ENCODE results near the gene MTURN.

MTURN gene

GRCh38 chr7:30193336-30193943 is 58.7 kb downstream of the MTURN start:
- Histone ChIP-seq H3K27me3 (no peaks in the 10 kb centered on the region), H3K9me3 (peaks cover 11% of the 10 kb centered on the region), H3K4me1 (ENCODE audit: control insufficient read depth in 1 of 2, insufficient read depth in 1 of 2, low read depth in 1 of 2, low read length in 1 of 2) (no peaks in the 10 kb centered on the region), H3K36me3 (no peaks in the 10 kb centered on the region), H3K4me3 (ENCODE audit: low read depth in 1 of 2, low read length in 1 of 2) (no peak overlapping the region), H3K27ac (no peak overlapping the region)
- no peak for TF ChIP-seq CTCF (IDR thresholded peaks at IDR 0.05)

GRCh38 chr7:30196408-30196807 is 61.6 kb downstream of the MTURN start:
- Histone ChIP-seq H3K4me3 (ENCODE audit: low read depth in 1 of 2, low read length in 1 of 2) (no peak overlapping the region), H3K4me1 (ENCODE audit: control insufficient read depth in 1 of 2, insufficient read depth in 1 of 2, low read depth in 1 of 2, low read length in 1 of 2) (no peaks in the 10 kb centered on the region), H3K27ac (no peak overlapping the region), H3K36me3 (no peaks in the 10 kb centered on the region), H3K9me3 (peaks cover 7% of the 10 kb centered on the region), H3K27me3 (no peaks in the 10 kb centered on the region)
- TF ChIP-seq CTCF (IDR thresholded peaks at IDR 0.05) = no peak

- no peaks in the 10 kb centered on the region for H3K36me3 ChIP-seq
- H3K4me1 ChIP-seq (ENCODE audit: control insufficient read depth in 1 of 2, insufficient read depth in 1 of 2, low read depth in 1 of 2, low read length in 1 of 2) = no peaks in the 10 kb centered on the region
- no peaks in the 10 kb centered on the region for H3K27me3 ChIP-seq
- no peak overlapping the region for H3K4me3 ChIP-seq (ENCODE audit: low read depth in 1 of 2, low read length in 1 of 2)
- H3K27ac ChIP-seq = no peak overlapping the region
- TF ChIP-seq CTCF (IDR thresholded peaks at IDR 0.05) = no peak
- H3K9me3 ChIP-seq = peaks cover 7% of the 10 kb centered on the region
Measured at GRCh38 chr7:30197438-30197837, 62.7 kb downstream of the MTURN start.

DNA sequence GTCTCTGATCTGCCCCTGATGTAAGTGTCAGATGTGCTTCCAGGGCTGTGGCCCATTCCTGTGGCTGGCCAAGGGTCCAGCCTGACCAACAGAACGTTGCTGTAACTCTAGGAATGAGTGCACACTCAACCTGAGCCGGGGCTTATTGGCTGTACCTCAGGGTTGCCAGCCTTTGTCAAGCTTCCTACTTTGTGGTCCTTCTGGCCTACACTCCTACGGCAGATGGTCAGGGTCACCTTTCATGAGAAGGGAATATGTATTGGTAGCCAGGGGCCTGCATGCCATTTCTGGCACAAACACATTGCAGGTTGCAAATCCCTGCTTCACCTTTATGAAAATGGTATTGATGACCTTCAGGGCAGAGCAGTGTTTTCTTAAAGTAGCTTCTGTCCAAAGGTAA is 64.5 kb downstream of the MTURN start:
- peaks cover 7% of the 10 kb centered on the region for H3K9me3 ChIP-seq
- TF ChIP-seq CTCF (IDR thresholded peaks at IDR 0.05) = no peak
- H3K27me3 ChIP-seq = no peaks in the 10 kb centered on the region
- H3K4me1 ChIP-seq (ENCODE audit: control insufficient read depth in 1 of 2, insufficient read depth in 1 of 2, low read depth in 1 of 2, low read length in 1 of 2) = no peaks in the 10 kb centered on the region
- H3K4me3 ChIP-seq (ENCODE audit: low read depth in 1 of 2, low read length in 1 of 2) = no peak overlapping the region
- H3K27ac ChIP-seq = no peak overlapping the region
- H3K36me3 ChIP-seq = no peaks in the 10 kb centered on the region

DNA sequence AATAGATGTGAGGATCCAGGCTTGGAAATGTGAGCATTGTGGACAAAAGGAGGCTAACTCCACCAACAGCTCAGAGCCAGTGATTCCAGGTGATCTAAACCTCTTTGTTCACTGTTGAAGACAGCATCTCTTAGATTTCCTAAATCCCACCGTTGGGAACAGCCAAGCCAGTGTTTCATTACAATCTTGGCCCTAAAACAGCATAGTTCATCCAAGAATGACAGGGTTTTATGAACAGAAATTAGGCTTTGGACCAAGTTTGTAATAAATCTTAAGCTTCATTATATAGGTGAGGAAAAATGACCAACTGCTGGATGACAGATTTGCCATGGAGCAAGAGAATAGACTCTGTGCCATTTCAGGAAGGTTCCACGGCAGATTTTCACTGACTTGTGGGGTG is 65.8 kb downstream of the MTURN start:
- Histone ChIP-seq H3K36me3 (no peaks in the 10 kb centered on the region), H3K9me3 (peaks cover 7% of the 10 kb centered on the region), H3K4me1 (ENCODE audit: control insufficient read depth in 1 of 2, insufficient read depth in 1 of 2, low read depth in 1 of 2, low read length in 1 of 2) (no peaks in the 10 kb centered on the region), H3K4me3 (ENCODE audit: low read depth in 1 of 2, low read length in 1 of 2) (no peak overlapping the region), H3K27ac (no peak overlapping the region), H3K27me3 (no peaks in the 10 kb centered on the region)
- TF ChIP-seq CTCF (IDR thresholded peaks at IDR 0.05) = no peak

Measured in neutrophil (primary cell).